WERI-Rb-1 (cell line): ENCODE data around the gene TARBP1.

Experiments
- DNase-seq: peaks from one replicate; pipeline ENCODE4 v3.0.0-alpha.2; 2020
- H3K27ac ChIP-seq: fragments of 250-450 bp; sonication (Bioruptor Pico); 2 replicates; pipeline ENCODE4 v1.5.1; 2020; ENCODE audit warnings: mild to moderate bottlenecking, moderate library complexity
- H3K27me3 ChIP-seq: fragments of 250-450 bp; sonication (Bioruptor Pico); 2 replicates; pipeline ENCODE4 v1.5.1; 2021; ENCODE audit warnings: mild to moderate bottlenecking, low read depth, moderate library complexity; ENCODE audit not compliant: insufficient read depth, severe bottlenecking
- H3K36me3 ChIP-seq: fragments of 250-450 bp; sonication (Bioruptor Pico); 2 replicates; pipeline ENCODE4 v1.5.1; 2020; ENCODE audit warnings: mild to moderate bottlenecking, moderate library complexity
- H3K4me3 ChIP-seq: 2 replicates; pipeline ENCODE4 v1.5.1; 2011; ENCODE audit warnings: low read depth, mild to moderate bottlenecking, control low read depth, low read length
- H3K9me3 ChIP-seq: fragments of 250-450 bp; sonication (Bioruptor Pico); 2 replicates; pipeline ENCODE4 v1.5.1; 2021; ENCODE audit warnings: mild to moderate bottlenecking, moderate library complexity; ENCODE audit not compliant: severe bottlenecking
- TF ChIP-seq, protein P1 (sequence below): IDR thresholded peaks from 2 replicates; pipeline ENCODE4 v1.5.1; 2011; ENCODE audit warnings: low read depth, mild to moderate bottlenecking, control low read depth, inconsistent platforms, low read length

TARBP1 gene

DNA sequence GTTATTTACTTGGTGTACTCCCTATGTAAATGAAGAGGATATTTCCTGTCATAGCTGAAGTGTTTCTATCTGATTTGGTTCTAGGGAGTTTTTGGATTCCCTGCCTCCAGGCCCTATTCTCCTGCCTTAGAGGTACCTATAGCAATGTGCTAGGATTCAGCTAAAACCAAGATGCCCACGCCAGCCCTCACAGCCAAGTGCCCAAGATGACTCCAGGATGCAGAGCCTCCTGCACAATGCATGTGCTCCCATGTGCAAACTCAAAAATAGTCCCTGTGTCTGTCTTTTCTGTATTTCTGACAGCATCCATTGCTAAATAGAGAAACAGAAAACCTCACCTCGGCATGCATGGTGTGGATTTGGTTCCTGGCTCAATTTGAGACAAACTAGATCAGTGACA is 887 bp upstream of the TARBP1 start:
- Histone ChIP-seq H3K4me3 (no peak overlapping the region), H3K27ac (no peak overlapping the region), H3K27me3 (no peaks in the 10 kb centered on the region), H3K9me3 (no peaks in the 10 kb centered on the region), H3K36me3 (no peaks in the 10 kb centered on the region)
- DNase-seq, result no peak
- TF ChIP-seq, protein P1, sequence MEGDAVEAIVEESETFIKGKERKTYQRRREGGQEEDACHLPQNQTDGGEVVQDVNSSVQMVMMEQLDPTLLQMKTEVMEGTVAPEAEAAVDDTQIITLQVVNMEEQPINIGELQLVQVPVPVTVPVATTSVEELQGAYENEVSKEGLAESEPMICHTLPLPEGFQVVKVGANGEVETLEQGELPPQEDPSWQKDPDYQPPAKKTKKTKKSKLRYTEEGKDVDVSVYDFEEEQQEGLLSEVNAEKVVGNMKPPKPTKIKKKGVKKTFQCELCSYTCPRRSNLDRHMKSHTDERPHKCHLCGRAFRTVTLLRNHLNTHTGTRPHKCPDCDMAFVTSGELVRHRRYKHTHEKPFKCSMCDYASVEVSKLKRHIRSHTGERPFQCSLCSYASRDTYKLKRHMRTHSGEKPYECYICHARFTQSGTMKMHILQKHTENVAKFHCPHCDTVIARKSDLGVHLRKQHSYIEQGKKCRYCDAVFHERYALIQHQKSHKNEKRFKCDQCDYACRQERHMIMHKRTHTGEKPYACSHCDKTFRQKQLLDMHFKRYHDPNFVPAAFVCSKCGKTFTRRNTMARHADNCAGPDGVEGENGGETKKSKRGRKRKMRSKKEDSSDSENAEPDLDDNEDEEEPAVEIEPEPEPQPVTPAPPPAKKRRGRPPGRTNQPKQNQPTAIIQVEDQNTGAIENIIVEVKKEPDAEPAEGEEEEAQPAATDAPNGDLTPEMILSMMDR, result no peak

GRCh38 chr1:234479310-234479559 is 256 bp upstream of the TARBP1 start:
- Histone ChIP-seq H3K36me3 (no peaks in the 10 kb centered on the region), H3K9me3 (no peaks in the 10 kb centered on the region), H3K27me3 (no peaks in the 10 kb centered on the region), H3K4me3 (peak overlapping the region; percentile 78), H3K27ac (peak overlapping the region; percentile 97)
- TF ChIP-seq, protein P1, result no peak
- DNase-seq, result no peak

DNA sequence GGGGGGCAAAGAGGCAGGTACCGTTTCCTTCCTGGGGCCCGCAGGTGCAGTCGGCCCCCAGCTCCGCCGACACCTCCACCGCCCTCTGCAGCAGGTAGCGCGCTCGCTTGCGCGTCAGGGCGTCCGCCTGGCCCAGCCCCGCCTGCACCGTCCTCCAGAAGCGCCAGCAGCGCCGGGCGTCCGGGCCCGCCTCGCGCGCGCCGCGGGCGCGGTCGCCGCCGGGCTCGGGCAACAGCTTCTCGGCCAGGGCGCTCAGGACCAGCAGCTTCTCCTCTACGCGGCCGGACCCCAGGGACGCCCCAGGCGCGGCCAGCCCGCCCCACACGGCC is 863 bp downstream of the TARBP1 start:
- TF ChIP-seq, protein P1, result peak; percentile 20; the same call in 1 of the 2 replicates
- no peaks in the 10 kb centered on the region for H3K36me3 ChIP-seq
- H3K4me3 ChIP-seq, result peak overlapping the region; percentile 78
- H3K9me3 ChIP-seq, result no peaks in the 10 kb centered on the region
- no peaks in the 10 kb centered on the region for H3K27me3 ChIP-seq
- peak overlapping the region; percentile 97 for H3K27ac ChIP-seq
- peak; percentile 89 for DNase-seq

DNA sequence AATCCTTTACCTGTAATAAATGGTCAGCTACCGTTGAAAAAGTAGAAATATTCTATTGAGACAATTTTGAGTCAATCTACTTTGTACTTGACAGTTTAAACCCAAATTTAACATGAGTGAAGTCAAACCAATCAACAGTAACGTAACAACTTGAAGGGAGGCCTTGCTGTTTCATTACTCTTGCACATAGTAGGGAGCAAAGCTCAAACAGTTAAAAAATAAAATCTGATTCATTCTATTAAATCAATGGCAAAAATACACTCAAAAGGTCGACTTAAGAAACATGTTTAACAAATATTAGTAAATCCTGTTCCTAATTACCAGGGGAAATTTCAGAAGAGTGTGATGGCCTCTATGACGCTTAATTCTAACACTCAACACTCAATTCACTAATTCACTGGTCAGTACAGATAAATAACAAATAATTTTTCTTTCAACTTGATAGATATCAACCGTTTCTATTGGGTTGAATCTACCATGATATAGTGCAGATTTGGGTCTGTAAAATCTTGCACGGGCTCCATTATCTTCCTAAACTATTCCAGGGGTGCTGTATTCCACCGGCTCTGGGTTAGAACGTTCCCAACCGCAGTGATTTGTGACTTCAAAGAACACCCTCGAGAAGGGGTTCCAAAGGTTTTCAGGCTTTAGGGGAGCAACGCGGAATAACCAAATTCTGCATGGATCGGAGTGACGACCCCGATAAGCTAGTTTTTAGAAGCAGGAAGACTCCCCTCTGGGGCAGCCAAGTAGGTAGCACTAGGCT is 1.4 kb downstream of the TARBP1 start:
- TF ChIP-seq, protein P1, result no peak
- H3K27ac ChIP-seq, result peak overlapping the region; percentile 97

GRCh38 chr1:234476172-234476571 is 2.8 kb downstream of the TARBP1 start:
- Histone ChIP-seq H3K27me3 (no peaks in the 10 kb centered on the region), H3K9me3 (no peaks in the 10 kb centered on the region), H3K27ac (no peak overlapping the region), H3K36me3 (peaks cover 3% of the 10 kb centered on the region; the same call in 1 of the 2 replicates), H3K4me3 (no peak overlapping the region)
- TF ChIP-seq, protein P1, result no peak
- no peak for DNase-seq

More for the DNA sequence above, 1.4 kb downstream of the TARBP1 start:
- no peak for DNase-seq
- H3K9me3 ChIP-seq, result no peaks in the 10 kb centered on the region
- H3K27me3 ChIP-seq, result no peaks in the 10 kb centered on the region
- H3K4me3 ChIP-seq, result peak overlapping the region; percentile 78
- H3K36me3 ChIP-seq, result no peaks in the 10 kb centered on the region
